Thyroid gland (tissue), 4 donors: ENCODE data around the gene ZFAND4.

Experiments
- CTCF ChIP-seq, 6 experiments: fragments of 200-600 bp in 3 of 6; fragments of 450-650 bp in 3 of 6; sonication (generic) in 3 of 6; IDR thresholded peaks; one replicate each; pipeline ENCODE4 v1.5.1; 2016 to 2019; ENCODE audit warnings: antibody characterized with exemption in 6 of 6, mild to moderate bottlenecking in 2 of 6, inconsistent platforms in 1 of 6, moderate library complexity in 1 of 6
- POLR2A ChIP-seq, 2 donors: fragments of 450-650 bp; IDR thresholded peaks; one replicate each; pipeline ENCODE4 v1.6.1; 2017; ENCODE audit warnings: antibody characterized with exemption in 2 of 2, mild to moderate bottlenecking in 2 of 2, moderate library complexity in 1 of 2

- no peak for TF ChIP-seq CTCF (IDR thresholded peaks at IDR 0.05)
- TF ChIP-seq POLR2A (IDR thresholded peaks at IDR 0.05) = no peak
These were observed 76.0 kb downstream of the ZFAND4 start for GRCh38 chr10:45596526-45596925.
